Lung (tissue), 12 donors: ENCODE results near the gene BABAM2. TPM values are rescaled to one million over a fixed set of nuclear protein-coding genes. Genes with fewer than 3 reads are reported as not detected.

Source experiments
- ATAC-seq: fragments of 200-7000 bp; cut with Tn5 transposase; one replicate; pipeline ENCODE4 v1.9.1; 2020; ENCODE audit warnings: moderate number of reproducible peaks; ENCODE audit not compliant: insufficient read depth, low FRiP score
- DNase-seq, 3 donors: peaks; one replicate each; pipeline ENCODE4 v3.0.0-alpha.2; 2013 to 2017
- H3K27ac ChIP-seq, 2 donors: one replicate each; pipeline ENCODE4 v1.5.1; 2013; ENCODE audit warnings: mild to moderate bottlenecking in 2 of 2, moderate library complexity in 2 of 2, control low read depth in 1 of 2, inconsistent platforms in 1 of 2, low read depth in 1 of 2, low read length in 1 of 2
- H3K27me3 ChIP-seq, 3 donors: one replicate each; pipeline ENCODE4 v1.5.1; 2013; ENCODE audit warnings: low read length in 2 of 3; ENCODE audit not compliant: control insufficient read depth in 3 of 3, insufficient read depth in 3 of 3
- H3K36me3 ChIP-seq, 4 donors: one replicate each; pipeline ENCODE4 v1.5.1; 2013; ENCODE audit warnings: low read length in 4 of 4, mild to moderate bottlenecking in 1 of 4, moderate library complexity in 1 of 4; ENCODE audit not compliant: control insufficient read depth in 4 of 4, insufficient read depth in 4 of 4
- H3K4me1 ChIP-seq, 5 donors: one replicate each; pipeline ENCODE4 v1.5.1; 2013; ENCODE audit warnings: low read length in 5 of 5, mild to moderate bottlenecking in 2 of 5, moderate library complexity in 1 of 5; ENCODE audit not compliant: control insufficient read depth in 5 of 5, insufficient read depth in 5 of 5
- H3K4me3 ChIP-seq: one replicate; pipeline ENCODE4 v1.5.1; 2013; ENCODE audit warnings: mild to moderate bottlenecking, control low read depth, moderate library complexity
- H3K9ac ChIP-seq, 2 donors: one replicate each; pipeline ENCODE4 v1.5.1; 2013; ENCODE audit warnings: low read length in 2 of 2, control low read depth in 1 of 2; ENCODE audit not compliant: insufficient read depth in 1 of 2
- H3K9me3 ChIP-seq, 4 donors: one replicate each; pipeline ENCODE4 v1.5.1; 2013; ENCODE audit warnings: low read length in 3 of 4, mild to moderate bottlenecking in 1 of 4, moderate library complexity in 1 of 4; ENCODE audit not compliant: control insufficient read depth in 4 of 4, insufficient read depth in 3 of 4
- WGBS, 2 donors: extraction: QIAGEN DNeasy Blood & Tissue Kit; methylation state at CpG; one replicate each; pipeline ENCODE4 v1.1.7; 2013; 5-methylcytosine and 5-hydroxymethylcytosine counted together
- polyA plus RNA-seq, 2 donors: library from polyadenylated mRNA; stranded (reverse); fragments of 200-250 nt; gene quantifications; one replicate each; pipeline ENCODE4 v1.2.1, GENCODE V29; 2013
- total RNA-seq, 2 donors: library from RNA; depleted of rRNA in 1 of 2; stranded (reverse); fragments of >200 nt in 1 of 2; gene quantifications; one replicate each; pipeline ENCODE4 v1.2.1, GENCODE V29; 2014 to 2021
- TF ChIP-seq, protein P1 (sequence below): IDR thresholded peaks from 2 replicates; pipeline ENCODE4 v1.5.1; 2012; ENCODE audit warnings: mild to moderate bottlenecking; ENCODE audit errors: control extremely low read depth, extremely low read depth
- donor health status: control.
- donor health status: control.
- donor health status: Bipolar disorder and iron deficiency.
- donor health status: healthy.
- donor health status: DM: yes; HTN: yes; CAD: no.

BABAM2 gene
- total and polyA plus RNA-seq, 4 donors: 19.0 to 43.3 (median 33.7) TPM

DNA sequence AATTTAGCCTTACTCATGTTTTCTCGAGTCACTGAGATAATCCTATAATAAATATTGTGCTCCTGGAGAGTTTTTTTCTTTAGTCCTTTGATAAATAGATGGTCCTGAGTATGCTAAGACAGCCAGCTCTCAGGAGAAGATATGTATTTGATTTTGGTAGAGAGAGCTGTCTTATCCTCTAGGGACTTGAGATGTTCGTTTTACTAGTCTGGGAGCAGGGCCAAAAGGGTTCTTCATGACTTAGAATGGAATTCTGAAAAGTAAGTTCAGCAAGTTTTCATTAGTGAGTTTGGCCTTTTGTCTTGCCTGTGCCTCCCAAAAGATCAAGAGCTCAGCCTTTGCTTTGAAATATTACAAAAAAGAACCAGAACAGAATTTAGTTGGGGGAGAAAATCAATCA is 246.7 kb downstream of the BABAM2 start:
- WGBS, 2 donors: 44 to 70% methylated on average over 2 of the region's 2 CpGs
- H3K27me3 ChIP-seq: no peaks in the 10 kb centered on the region
- ATAC-seq: no peak
- no peak overlapping the region for H3K9ac ChIP-seq
- TF ChIP-seq, protein P1, sequence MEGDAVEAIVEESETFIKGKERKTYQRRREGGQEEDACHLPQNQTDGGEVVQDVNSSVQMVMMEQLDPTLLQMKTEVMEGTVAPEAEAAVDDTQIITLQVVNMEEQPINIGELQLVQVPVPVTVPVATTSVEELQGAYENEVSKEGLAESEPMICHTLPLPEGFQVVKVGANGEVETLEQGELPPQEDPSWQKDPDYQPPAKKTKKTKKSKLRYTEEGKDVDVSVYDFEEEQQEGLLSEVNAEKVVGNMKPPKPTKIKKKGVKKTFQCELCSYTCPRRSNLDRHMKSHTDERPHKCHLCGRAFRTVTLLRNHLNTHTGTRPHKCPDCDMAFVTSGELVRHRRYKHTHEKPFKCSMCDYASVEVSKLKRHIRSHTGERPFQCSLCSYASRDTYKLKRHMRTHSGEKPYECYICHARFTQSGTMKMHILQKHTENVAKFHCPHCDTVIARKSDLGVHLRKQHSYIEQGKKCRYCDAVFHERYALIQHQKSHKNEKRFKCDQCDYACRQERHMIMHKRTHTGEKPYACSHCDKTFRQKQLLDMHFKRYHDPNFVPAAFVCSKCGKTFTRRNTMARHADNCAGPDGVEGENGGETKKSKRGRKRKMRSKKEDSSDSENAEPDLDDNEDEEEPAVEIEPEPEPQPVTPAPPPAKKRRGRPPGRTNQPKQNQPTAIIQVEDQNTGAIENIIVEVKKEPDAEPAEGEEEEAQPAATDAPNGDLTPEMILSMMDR: no peak
- H3K4me1 ChIP-seq: peaks cover 4 to 14% (median 6%) of the 10 kb centered on the region in 5 donors
- H3K9me3 ChIP-seq: no peaks in the 10 kb centered on the region
- peak; percentile 37 to 83 (median 78) for DNase-seq
- H3K4me3 ChIP-seq: no peak overlapping the region
- peak overlapping the region in 1 of 2 donors; percentile 7 for H3K27ac ChIP-seq
- H3K36me3 ChIP-seq: peaks cover 0 to 1% (median 0%) of the 10 kb centered on the region in 4 donors

DNA sequence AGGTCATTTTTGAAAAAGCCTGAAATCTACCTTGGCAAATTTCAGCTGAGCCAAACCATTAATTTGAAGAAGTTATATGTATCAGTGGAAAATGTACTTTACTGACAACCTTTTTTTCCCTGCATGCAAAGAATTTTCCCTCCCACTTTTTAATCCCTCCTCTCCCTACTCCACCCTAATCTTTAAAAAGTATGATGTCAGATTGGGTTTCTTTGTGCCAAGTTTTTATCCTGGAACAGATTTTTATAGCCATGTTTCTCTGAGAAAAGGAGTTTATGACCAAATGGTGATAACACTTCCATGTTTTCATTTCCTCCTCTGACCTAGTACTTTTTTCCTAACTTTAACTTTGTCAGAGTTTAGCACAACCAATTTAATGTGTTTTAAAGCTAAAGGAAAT is 251.9 kb downstream of the BABAM2 start:
- Histone ChIP-seq H3K27me3 (no peaks in the 10 kb centered on the region), H3K36me3 (peaks cover 0 to 4% (median 0%) of the 10 kb centered on the region in 4 donors), H3K27ac (no peak overlapping the region), H3K9ac (no peak overlapping the region), H3K9me3 (no peaks in the 10 kb centered on the region), H3K4me1 (peaks cover 0 to 3% (median 0%) of the 10 kb centered on the region in 5 donors), H3K4me3 (no peak overlapping the region)
- TF ChIP-seq, protein P1: no peak
- peak in 1 of 3 donors; percentile 13 for DNase-seq
- no peak for ATAC-seq

DNA sequence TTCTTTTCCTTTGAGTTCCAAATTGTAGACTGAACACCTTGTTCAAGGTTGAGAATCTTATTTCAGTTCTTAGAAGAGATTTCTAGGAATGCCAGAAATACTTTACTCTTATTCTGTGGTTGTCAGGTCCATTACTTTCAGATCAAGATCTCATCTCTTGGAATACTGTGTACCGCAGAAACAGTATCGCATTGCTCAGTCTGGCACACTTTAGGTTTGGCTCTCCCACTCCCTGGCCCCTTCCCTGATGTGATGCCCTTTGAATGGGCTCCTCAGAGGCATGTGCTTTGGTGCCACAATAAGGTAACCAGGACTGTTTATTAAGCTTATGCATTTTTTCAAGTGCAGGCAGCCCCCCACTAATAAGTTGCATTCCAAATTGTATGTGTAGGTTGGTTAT is 257.5 kb downstream of the BABAM2 start:
- no peak overlapping the region for H3K27ac ChIP-seq
- 98% methylated on average over 2 of the region's 2 CpGs for WGBS, 2 donors
- TF ChIP-seq, protein P1: no peak

DNA sequence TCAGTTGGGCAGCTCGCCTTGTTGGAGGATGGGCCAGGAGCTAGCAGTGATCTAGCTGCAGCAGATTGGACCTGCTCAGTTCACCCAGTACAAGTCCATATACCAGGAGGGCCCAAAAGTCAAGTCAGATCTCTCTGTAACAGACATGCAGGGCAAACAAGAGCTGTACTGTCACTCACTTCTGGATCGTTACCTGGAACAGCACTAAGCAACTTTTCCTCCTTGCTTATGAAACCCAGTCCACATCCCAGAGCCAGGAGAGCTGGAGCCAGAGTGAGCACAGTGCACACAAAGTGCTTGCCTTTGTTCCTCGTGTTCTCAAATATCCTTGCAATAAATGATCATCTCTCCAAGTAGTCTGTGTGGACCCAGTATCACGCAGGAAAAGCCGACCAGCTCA is 258.0 kb downstream of the BABAM2 start:
- peaks cover 0 to 4% (median 0%) of the 10 kb centered on the region in 4 donors for H3K36me3 ChIP-seq
- no peak overlapping the region for H3K4me3 ChIP-seq
- peaks cover 2 to 15% (median 7%) of the 10 kb centered on the region in 5 donors for H3K4me1 ChIP-seq
- H3K9ac ChIP-seq: no peak overlapping the region
- H3K27ac ChIP-seq: no peak overlapping the region
- no peak for DNase-seq
- no peaks in the 10 kb centered on the region for H3K27me3 ChIP-seq
- TF ChIP-seq, protein P1: no peak
- 93 to 94% methylated on average over 5 of the region's 5 CpGs for WGBS, 2 donors
- no peaks in the 10 kb centered on the region for H3K9me3 ChIP-seq
- ATAC-seq: no peak

More for the DNA sequence above, 257.5 kb downstream of the BABAM2 start:
- Histone ChIP-seq H3K36me3 (peaks cover 0 to 4% (median 0%) of the 10 kb centered on the region in 4 donors), H3K4me1 (peaks cover 2 to 15% (median 7%) of the 10 kb centered on the region in 5 donors), H3K4me3 (no peak overlapping the region), H3K9ac (no peak overlapping the region), H3K9me3 (no peaks in the 10 kb centered on the region), H3K27me3 (no peaks in the 10 kb centered on the region)
- ATAC-seq: no peak
- DNase-seq: no peak
